Stimulated activated CD8-positive, alpha-beta memory T cell treated with anti-CD3 and anti-CD28 coated beads, Interleukin-4, amount 100 ng/mL, for 1 hour (primary cell): ENCODE measurements around the gene SGF29.
"Not testable (repeated sequence)": the region's sequence is repeated elsewhere in the genome, so short reads cannot be mapped to it uniquely, and the experiment has no call there.

Experiments used
- DNase-seq, 2 donors: peaks; one replicate each; pipeline ENCODE4 v3.0.0-alpha.2; 2020; ENCODE audit warnings: low read depth in 2 of 2, low spot score in 1 of 2

SGF29 gene

DNA sequence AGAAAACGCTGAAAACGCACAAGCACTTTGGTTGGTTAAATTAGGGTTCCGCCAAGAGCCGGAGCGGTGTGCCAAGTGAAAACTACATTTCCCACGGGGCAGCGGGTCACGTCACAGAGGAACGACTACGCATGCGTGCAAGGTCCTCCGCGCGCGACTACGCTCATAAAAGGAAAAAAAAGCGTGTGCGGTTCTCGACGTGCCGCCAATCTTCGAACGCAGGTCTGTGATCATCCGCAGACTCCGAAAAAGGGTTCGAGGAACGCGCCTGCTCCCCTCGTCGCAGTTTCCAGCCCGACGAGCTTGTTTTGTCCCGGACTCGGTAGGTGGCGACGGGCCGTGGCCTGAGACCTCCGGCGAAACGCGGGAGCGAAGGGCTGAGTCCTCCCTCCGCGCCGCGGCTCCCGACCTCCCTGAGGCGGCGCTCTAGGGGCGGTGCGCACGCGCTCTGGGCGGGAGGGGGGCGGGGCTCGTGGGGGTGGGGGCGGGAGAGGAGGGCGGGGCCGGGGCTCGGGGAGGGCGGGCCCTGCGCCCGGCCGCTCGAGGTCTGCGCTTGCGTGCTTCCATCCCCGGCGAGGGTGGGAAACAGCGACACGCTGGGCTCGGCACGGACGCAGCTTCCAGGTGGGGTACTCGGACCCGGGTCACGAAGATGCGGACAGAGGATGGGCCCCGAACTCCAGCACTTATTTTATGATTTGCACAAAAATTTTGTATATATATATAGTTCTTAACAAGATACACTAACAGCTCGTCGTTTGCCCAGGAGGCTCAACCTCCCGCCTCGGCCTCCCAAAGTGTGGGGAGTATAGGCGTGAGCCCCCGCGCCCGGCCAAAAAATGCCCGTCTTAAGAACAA lies at the start of gene SGF29:
SGF29 (plus strand) TSS at position 145 of the 858 bp plus-strand sequence. CDS start 27,150 bp downstream, outside the sequence.
- DNase-seq, result peak; percentile 88 to 90

DNA sequence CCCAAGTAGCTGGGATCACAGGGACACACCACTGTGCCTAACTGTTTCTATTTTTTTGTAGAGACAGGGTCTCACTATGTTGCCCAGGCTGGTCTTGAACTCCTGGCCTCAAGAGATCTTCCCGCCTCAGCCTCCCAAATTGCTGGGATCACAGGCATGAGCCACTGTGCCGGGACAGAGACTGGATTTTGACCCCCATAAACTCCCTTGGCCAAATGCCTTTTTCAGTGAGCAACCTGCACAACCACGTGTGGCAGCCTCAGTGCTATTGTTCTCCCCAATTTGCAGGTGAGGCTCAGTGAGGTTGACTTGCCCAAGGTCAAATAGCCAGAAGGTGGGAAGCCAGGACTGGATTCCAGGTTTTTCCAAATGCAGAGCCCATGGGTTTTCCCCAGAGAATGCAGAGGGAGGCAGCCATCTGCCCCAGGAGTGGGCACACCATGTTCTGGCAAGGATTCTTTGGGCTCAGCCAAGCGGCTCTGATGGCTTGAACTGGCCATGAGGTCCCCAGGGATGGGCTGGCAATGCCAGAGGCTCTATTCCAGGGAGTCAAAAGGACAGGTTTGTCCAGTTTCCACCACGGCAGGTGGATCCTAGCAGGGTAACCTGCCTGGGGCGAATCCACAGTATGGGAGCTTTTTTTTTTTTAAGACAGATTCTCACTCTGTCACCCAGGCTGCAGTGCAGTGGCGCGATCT lies 48.9 kb upstream of the SGF29 start:
- no peak for DNase-seq

GRCh38 chr16:28505489-28506137 lies 48.1 kb upstream of the SGF29 start:
- DNase-seq, result no peak

DNA sequence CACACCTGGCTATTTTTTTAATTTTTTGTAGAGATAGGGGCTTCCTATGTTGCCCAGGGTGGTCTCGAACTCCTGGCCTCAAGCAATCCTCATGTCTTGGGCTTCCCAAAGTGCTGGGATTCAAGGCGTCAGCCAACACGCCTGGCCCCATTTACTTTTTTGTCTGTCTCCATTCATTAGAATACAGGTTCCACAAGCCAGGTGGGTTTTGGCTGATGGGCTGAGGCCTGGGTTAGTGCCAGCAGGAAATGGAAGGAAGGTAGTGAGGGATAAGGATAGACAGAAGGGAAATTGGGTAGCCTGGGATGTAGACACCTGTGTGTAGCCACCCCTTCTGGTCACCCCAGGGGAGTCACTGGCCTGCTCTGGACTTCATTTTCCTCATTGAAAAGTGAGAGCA lies 42.7 kb upstream of the SGF29 start:
- no peak for DNase-seq

DNA sequence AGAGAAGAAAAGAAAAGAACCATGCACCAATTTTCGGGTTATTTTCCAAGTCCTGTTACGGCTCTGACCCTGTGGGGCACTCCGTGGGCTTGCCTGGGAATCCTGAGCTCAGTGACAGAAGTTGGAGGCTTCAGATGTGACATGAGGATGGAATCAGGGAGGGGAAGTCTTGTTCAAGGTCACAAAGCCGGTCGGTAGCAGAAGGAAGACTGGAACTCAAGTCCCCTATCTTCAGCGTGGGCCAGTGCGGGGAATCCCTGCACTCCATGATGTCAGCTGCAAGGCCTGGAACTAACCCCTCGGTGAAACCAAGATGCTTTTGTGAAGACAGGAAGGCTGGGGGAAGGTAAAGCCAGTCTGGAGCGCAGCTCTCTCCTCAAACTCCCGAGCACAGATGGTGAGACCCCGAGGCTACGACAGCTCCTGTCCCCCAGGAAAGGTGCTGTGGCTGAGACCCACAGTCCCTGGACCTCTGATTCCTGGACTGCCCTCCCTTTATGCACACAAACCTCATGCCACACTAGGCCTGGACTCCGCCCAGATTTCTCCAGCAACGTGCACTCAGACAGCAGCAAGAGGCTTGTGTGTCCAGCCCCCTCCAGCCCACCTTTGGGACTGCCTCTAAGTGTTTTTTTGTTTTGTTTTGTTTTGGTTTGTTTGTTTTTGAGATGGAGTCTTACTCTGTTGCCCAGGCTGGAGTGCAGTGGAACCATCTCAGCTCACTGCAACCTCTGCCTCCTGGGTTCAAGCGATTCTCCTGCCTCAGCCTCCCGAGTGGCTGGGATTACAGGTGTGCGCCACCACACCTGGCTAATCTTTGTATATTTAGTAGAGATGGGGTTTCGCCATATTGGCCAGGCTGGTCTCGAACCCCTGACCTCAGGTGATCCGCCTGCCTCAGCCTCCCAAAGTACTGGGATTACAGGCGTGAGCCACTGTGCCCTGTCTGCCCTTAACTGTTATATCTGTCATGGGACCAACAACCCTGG lies 41.6 kb upstream of the SGF29 start:
- no peak for DNase-seq

DNA sequence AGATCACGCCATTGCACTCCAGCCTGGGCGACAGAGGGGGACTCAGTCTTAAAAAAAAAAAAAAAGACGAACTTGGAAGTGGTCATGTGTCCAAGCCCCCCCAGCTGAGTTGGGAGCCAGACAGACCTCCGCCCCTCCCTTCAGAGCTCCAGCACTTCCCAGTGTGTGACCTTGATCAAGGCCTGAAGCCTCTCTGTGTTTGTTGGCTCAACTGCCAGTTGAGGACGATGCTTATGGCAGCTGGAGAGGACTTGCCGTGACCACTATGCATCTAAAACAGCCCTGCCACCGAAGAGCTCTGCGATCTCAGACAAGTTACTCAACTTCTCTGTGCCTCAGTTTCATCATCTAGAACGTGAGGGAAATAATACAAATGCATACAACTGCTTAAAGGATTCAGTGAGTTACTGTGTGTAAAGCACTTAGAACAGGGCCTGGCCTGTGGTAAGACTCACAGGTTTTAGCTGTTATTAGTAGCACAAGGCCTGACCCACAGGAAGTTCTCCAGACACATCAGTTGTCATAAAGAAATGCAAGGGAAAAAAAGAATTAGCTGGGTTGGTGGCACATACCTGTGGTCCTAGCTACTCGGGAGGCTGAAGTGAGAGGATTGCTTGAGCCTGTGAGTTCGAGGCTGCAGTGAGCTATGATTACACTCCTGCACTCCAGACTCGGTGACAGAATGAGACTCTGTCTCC lies 40.1 kb upstream of the SGF29 start:
- no peak for DNase-seq

- no peak for DNase-seq
These were observed 39.5 kb upstream of the SGF29 start for GRCh38 chr16:28514246-28514645.

DNA sequence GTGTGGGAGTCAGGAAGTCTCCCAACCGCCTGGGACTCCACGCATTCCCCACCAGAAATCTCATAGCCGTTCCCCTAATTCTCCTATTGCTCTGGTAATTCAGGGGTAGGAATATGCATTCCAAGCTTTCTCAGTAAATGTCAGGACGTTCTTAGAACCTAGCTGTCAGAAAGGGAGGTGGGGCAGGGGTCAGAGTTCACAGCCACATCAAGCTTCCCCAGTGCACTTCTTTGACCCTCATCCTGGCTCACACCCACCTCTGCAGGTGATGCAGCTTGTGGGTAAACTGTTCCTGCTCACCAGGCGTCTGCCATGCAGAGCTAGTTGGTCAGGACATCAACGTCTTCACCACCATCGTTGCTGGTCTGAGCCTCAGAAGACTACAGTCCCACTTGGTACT lies 33.0 kb upstream of the SGF29 start:
- DNase-seq, result no peak

- no peak for DNase-seq
These were observed 32.3 kb upstream of the SGF29 start for GRCh38 chr16:28521436-28521835.

GRCh38 chr16:28522792-28523191 lies 30.9 kb upstream of the SGF29 start:
- no peak for DNase-seq

GRCh38 chr16:28524681-28525171 lies 29.0 kb upstream of the SGF29 start:
- DNase-seq, result no peak

DNA sequence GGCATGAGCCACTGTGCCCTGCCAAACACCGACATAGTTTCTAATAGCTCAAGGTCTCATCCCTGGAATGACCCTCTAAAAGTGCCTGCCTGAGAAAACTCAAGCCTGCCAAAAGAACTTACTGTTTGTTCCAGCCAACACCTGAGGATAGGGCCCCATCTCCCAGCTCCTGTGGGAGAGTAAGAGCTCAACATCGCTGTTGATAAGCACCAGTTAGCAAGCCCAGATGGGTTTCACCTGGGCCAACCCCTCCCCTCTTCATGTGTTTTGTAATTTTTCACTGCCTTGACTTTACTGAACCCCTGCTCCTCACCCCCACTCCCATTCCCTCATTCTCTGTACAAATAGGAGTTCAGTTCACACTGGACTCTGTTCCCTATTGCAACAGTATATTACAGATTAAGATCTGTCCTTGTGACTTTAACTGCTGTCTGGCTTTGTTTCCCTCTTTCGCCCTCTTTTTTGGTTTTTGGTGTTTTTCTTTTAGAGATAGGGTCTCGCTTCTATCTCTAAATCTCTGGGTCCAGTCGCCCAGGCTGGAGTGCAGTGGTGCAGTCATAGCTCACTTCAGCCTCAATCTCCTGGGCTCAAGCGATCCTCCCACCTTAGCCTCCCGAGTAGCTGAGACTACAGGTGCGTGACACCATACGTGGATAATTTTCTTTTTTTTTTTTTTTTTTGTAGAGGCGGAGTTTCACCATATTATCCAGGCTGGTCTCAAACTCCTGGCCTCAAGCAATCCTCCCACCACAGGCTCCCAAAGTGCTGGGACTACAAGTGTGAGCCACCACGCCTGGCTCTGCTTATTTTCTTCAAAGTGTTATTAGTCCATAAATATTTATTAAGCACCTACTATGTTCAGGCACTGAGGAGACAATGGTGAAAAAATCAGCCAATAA lies 27.3 kb upstream of the SGF29 start:
- no peak for DNase-seq

- not testable (repeated sequence) for DNase-seq
These were observed 26.5 kb upstream of the SGF29 start for GRCh38 chr16:28527100-28527785.

DNA sequence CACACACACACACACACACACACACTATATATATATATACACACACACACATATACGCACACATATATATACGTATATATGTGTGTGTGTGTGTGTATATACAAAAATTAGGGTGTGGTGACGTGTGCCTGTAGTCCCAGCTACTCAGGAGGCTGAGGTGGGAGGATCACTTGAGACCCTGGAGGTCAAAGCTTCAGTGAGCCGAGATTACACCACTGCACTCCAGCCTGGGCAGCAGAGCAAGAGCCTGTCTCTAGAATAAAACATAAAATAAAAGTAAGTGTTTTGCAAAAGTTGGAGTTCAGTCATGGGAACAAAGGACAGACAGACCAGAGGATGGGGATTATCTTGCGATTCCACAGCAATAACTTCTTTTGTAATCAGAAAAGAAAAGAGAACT lies 25.7 kb upstream of the SGF29 start:
- DNase-seq, result no peak

GRCh38 chr16:28528463-28528867 lies 25.3 kb upstream of the SGF29 start:
- DNase-seq, result no peak

DNA sequence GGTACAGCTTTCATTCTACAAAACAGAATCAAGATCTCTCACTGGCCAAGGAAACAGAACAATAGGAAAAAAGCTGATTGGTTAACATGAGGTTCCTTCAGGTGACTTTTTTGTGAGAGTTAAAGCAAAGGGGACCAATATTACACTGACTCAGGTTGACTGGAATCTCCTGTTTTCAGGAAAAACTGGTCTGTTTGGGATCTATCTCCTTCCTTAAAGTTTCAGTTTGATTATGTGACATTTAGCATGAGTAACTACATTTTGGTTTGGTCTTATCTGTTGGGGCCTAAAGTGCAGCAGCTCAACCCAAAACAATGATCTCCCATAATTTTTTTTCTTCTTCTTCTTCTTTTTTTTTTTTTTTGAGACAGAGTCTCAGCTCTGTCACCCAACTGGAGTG lies 24.6 kb upstream of the SGF29 start:
- DNase-seq, result no peak

GRCh38 chr16:28531777-28532744 lies 21.7 kb upstream of the SGF29 start:
- DNase-seq, result no peak
